ENCODE data around the gene TMEM256. TPM values are rescaled to one million over a fixed set of nuclear protein-coding genes. Genes with fewer than 3 reads are reported as not detected.

The TMEM256 gene
- total and polyA plus RNA-seq, 4 donors = 30.0 to 130 (median 97.7) TPM

- Histone ChIP-seq H3K27me3 (ENCODE audit: control insufficient read depth in 4 of 4, insufficient read depth in 4 of 4, low read length in 3 of 4) (no peaks in the 10 kb centered on the region), H3K36me3 (ENCODE audit: control insufficient read depth in 4 of 4, insufficient read depth in 3 of 4, low read depth in 1 of 4, low read length in 3 of 4) (no peaks in the 10 kb centered on the region), H3K9ac (ENCODE audit: low read depth in 1 of 2, low read length in 2 of 2) (no peak overlapping the region), H3K4me1 (ENCODE audit: control insufficient read depth in 4 of 4, insufficient read depth in 4 of 4, low read length in 3 of 4) (no peaks in the 10 kb centered on the region), H3K9me3 (ENCODE audit: control insufficient read depth in 4 of 4, low read length in 3 of 4) (no peaks in the 10 kb centered on the region), H3K27ac (ENCODE audit: low read depth in 1 of 2, low read length in 2 of 2) (no peak overlapping the region), H3K4me3 (ENCODE audit: low read depth in 1 of 3, low read length in 3 of 3) (no peak overlapping the region)
- WGBS = 75% methylated on average over 18 of the region's 18 CpGs
- TF ChIP-seq EGR1 (IDR thresholded peaks at IDR 0.05; ENCODE audit: low read depth in 2 of 2) (no peak), RXRA (IDR thresholded peaks at IDR 0.05) (no peak), JUND (IDR thresholded peaks at IDR 0.05) (no peak), MAX (IDR thresholded peaks at IDR 0.05) (no peak), NR2F2 (IDR thresholded peaks at IDR 0.05) (no peak)
- no peak for DNase-seq (ENCODE audit: low spot score)
Observed at GRCh38 chr17:7418472-7419152, 14.7 kb upstream of the TMEM256 start.

- no peak overlapping the region for H3K27ac ChIP-seq (ENCODE audit: low read depth in 1 of 2, low read length in 2 of 2)
- no peak overlapping the region for H3K4me3 ChIP-seq (ENCODE audit: low read depth in 1 of 3, low read length in 3 of 3)
- H3K27me3 ChIP-seq (ENCODE audit: control insufficient read depth in 4 of 4, insufficient read depth in 4 of 4, low read length in 3 of 4) = no peaks in the 10 kb centered on the region
- H3K4me1 ChIP-seq (ENCODE audit: control insufficient read depth in 4 of 4, insufficient read depth in 4 of 4, low read length in 3 of 4) = no peaks in the 10 kb centered on the region
- 96% methylated on average over 54 of the region's 54 CpGs for WGBS
- no peak for DNase-seq (ENCODE audit: low spot score)
- TF ChIP-seq ZBTB33 (IDR thresholded peaks at IDR 0.05) (no peak), GABPA (IDR thresholded peaks at IDR 0.05 in 1 of 2, conservative IDR thresholded peaks at IDR 0.05 in 1 of 2) (no peak), REST (IDR thresholded peaks at IDR 0.05) (no peak), CTCF (IDR thresholded peaks at IDR 0.05; ENCODE audit: low read depth, low read length, missing input control) (no peak), NR2F2 (IDR thresholded peaks at IDR 0.05) (no peak)
- no peaks in the 10 kb centered on the region for H3K9me3 ChIP-seq (ENCODE audit: control insufficient read depth in 4 of 4, low read length in 3 of 4)
- no peaks in the 10 kb centered on the region for H3K36me3 ChIP-seq (ENCODE audit: control insufficient read depth in 4 of 4, insufficient read depth in 3 of 4, low read depth in 1 of 4, low read length in 3 of 4)
- H3K9ac ChIP-seq (ENCODE audit: low read depth in 1 of 2, low read length in 2 of 2) = no peak overlapping the region
Observed at GRCh38 chr17:7417056-7417655, 13.3 kb upstream of the TMEM256 start.
